ENCODE results near the gene NLRP6. TPM values are rescaled to one million over a fixed set of nuclear protein-coding genes. Genes with fewer than 3 reads are reported as not detected.
A peak's percentile ranks its signal among the peaks of the same experiment; 100 is the strongest.

Gene NLRP6
- total and polyA plus RNA-seq, 2 of the 4 experiments (the other 2 are of a cell fraction): not detected

GRCh38 chr11:324156-324555 lies 45.9 kb downstream of the NLRP6 start:
- H4K8ac ChIP-seq (ENCODE audit: low read depth in 2 of 2, low read length in 2 of 2): peak overlapping the region in 1 of 2 experiments; percentile 41; a peak in 2 of 4 replicates
- no peak overlapping the region for H2BK15ac ChIP-seq (ENCODE audit: low read depth, low read length)
- POLR2A ChIA-PET (ENCODE audit: unreplicated experiment): no interaction called here
- H2AFZ ChIP-seq (replicated peaks; ENCODE audit: low read length, poor library complexity): peak overlapping the region; percentile 19
- 0 out of 2 replicates have a peak overlapping the region, but pooled peaks have one; percentile 14 for H4K91ac ChIP-seq (ENCODE audit: insufficient read depth, low read depth, low read length)
- H3K9me1 ChIP-seq (ENCODE audit: insufficient read depth, low read length): no peaks in the 10 kb centered on the region
- DNase-seq (no peak), ATAC-seq (ENCODE audit: low read depth) (no peak)
- no peak overlapping the region for H3K56ac ChIP-seq (ENCODE audit: extremely low read depth, insufficient read depth, low read length)
- H3K27me3 ChIP-seq (ENCODE audit: control insufficient read depth, insufficient read depth, low read length): no peaks in the 10 kb centered on the region
- H2BK5ac ChIP-seq (ENCODE audit: low read depth, low read length, poor library complexity, severe bottlenecking): no peak overlapping the region
- peak overlapping the region; percentile 12; the same call in 1 of the 2 replicates for H3K27ac ChIP-seq (ENCODE audit: insufficient read depth, low read length)
- 0 out of 2 replicates have a peak, but pooled peaks cover 7% of the 10 kb centered on the region for H4K20me1 ChIP-seq (ENCODE audit: insufficient read depth, low read length)
- no peak overlapping the region; the same call in 1 of the 2 replicates for H3K18ac ChIP-seq (ENCODE audit: low read depth, low read length)
- H3K23ac ChIP-seq (ENCODE audit: low read depth, low read length): no peak overlapping the region
- H3K14ac ChIP-seq (replicated peaks; ENCODE audit: low read depth, low read length): peak overlapping the region; percentile 42; the same call in 1 of the 2 replicates
- H3K9ac ChIP-seq (ENCODE audit: low read depth, low read length): no peak overlapping the region
- peaks cover 0 to 7% of the 10 kb centered on the region in 2 experiments; a peak in 1 of 4 replicates for H3K79me1 ChIP-seq (ENCODE audit: low read depth in 1 of 2, low read length in 2 of 2)
- dilution Hi-C loops (cut with HindIII; ENCODE audit: low sequenced_read_pairs, unreplicated experiment) (no loop called here), intact Hi-C loops (cut with micrococcal nuclease) (no loop called here), in situ Hi-C loops (cut with MboI; ENCODE audit: low sequenced_read_pairs) (no loop called here)
- H3K4me1 ChIP-seq (ENCODE audit: control insufficient read depth, insufficient read depth, low read length): peaks cover 16% of the 10 kb centered on the region
- no peak overlapping the region for H3K4me3 ChIP-seq (ENCODE audit: insufficient read depth, low read depth, low read length)
- no peaks in the 10 kb centered on the region for H3K9me3 ChIP-seq (ENCODE audit: control insufficient read depth, insufficient read depth, low read length)
- H4K5ac ChIP-seq (ENCODE audit: low read depth, low read length): peak overlapping the region; percentile 40
- whole genome bisulfite sequencing, 2 experiments (ENCODE audit: extremely low coverage in 2 of 2, insufficient read length in 1 of 2): no CpG with 5 or more reads among the region's 11 CpGs
- TF ChIP-seq FOS (IDR thresholded peaks at IDR 0.05; ENCODE audit: low read depth, low read length): no peak
- H2BK120ac ChIP-seq (ENCODE audit: low read depth, low read length): no peak overlapping the region
- H3K4me2 ChIP-seq (ENCODE audit: low read depth, low read length): no peak overlapping the region; the same call in 1 of the 2 replicates
- BruUV-seq (replicated peaks): no TSS peak
- CTCF ChIA-PET: interaction anchor here (1.0 kb wide), 1 partner anchor 12 kb away, joined by 3 read pairs; no protein-coding TSS in a partner anchor
- no peak overlapping the region for H2BK20ac ChIP-seq (ENCODE audit: low read depth, low read length)
- H2AK9ac ChIP-seq (replicated peaks; ENCODE audit: low read depth, low read length, poor library complexity): no peak overlapping the region
- no peak overlapping the region for H3K4ac ChIP-seq (ENCODE audit: low read depth, low read length)
- no peak overlapping the region for H2AK5ac ChIP-seq (ENCODE audit: low read depth, low read length)
- H3K36me3 ChIP-seq (ENCODE audit: control insufficient read depth, insufficient read depth, low read length): peaks cover 3% of the 10 kb centered on the region; the same call in 1 of the 2 replicates
